ENCODE results near the gene SHC2.

The SHC2 gene

DNA sequence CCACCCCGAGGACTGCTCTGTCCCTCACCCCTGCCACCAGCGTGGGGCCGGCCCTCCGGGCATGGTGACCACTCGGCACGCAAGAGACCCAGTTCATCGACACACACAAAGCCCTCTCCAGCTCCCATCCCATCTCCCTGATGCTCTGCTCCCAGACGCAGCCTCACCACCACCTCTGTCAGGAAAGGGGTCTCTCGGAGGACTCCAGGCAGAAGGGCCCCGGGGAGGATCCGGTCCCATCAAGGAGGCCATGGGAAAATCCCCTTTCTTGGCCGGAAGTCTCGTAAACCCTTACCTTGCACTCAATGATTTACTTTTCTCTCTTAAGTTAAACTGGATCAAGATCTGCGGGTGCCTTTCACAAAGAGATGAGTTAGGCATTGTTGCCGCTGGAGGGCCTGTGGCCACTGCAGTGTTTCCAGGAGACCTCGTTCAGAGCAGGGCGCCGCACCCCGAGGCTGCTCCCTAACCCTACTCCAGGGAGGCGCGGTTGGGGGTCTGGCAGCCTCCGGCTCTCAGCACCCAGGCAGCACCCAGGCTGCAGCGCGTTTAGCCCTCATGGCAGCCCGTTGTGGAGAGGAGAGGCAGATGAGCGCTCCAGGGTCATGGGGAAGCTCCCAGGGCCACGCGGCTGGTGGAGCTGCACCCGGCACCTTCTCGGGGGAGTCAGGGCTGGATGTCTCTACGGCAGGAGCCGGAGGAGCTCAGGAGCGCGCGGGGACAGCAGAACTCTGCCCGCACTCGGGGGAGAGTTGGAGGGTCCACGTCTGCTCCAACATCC is 82.8 kb downstream of the SHC2 start:
- TF ChIP-seq, protein P1, sequence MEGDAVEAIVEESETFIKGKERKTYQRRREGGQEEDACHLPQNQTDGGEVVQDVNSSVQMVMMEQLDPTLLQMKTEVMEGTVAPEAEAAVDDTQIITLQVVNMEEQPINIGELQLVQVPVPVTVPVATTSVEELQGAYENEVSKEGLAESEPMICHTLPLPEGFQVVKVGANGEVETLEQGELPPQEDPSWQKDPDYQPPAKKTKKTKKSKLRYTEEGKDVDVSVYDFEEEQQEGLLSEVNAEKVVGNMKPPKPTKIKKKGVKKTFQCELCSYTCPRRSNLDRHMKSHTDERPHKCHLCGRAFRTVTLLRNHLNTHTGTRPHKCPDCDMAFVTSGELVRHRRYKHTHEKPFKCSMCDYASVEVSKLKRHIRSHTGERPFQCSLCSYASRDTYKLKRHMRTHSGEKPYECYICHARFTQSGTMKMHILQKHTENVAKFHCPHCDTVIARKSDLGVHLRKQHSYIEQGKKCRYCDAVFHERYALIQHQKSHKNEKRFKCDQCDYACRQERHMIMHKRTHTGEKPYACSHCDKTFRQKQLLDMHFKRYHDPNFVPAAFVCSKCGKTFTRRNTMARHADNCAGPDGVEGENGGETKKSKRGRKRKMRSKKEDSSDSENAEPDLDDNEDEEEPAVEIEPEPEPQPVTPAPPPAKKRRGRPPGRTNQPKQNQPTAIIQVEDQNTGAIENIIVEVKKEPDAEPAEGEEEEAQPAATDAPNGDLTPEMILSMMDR (IDR thresholded peaks at IDR 0.05; ENCODE audit: extremely low read depth, insufficient read depth, missing control alignments), result no peak
- in situ Hi-C loops (cut with MboI; ENCODE audit: low pct_unique_long_range_greater_than_20kb, low sequenced_read_pairs, unreplicated experiment), result no loop called here
- no peak for DNase-seq (ENCODE audit: low spot score)

DNA sequence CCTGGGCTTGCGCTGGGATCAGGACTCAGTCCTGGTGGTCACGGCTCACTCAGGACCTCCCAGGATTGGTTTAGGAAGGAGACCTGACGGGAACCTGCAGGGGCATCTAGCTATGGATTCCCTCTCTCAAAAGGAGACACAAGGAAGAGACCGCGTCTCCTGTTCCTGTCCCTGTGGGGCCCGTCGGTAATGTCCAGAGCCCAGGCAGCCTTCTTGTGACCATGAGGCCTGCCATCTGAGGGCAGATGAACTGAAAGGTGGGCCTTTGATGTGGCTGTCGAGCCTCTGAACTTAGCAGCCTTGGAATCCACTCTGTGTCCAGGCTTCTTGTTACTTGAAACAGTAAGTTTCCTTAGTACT is 84.7 kb downstream of the SHC2 start:
- no peak for DNase-seq (ENCODE audit: low spot score)
- in situ Hi-C loops (cut with MboI; ENCODE audit: low pct_unique_long_range_greater_than_20kb, low sequenced_read_pairs, unreplicated experiment), result no loop called here
- TF ChIP-seq, protein P1 (IDR thresholded peaks at IDR 0.05; ENCODE audit: extremely low read depth, insufficient read depth, missing control alignments), result no peak

DNA sequence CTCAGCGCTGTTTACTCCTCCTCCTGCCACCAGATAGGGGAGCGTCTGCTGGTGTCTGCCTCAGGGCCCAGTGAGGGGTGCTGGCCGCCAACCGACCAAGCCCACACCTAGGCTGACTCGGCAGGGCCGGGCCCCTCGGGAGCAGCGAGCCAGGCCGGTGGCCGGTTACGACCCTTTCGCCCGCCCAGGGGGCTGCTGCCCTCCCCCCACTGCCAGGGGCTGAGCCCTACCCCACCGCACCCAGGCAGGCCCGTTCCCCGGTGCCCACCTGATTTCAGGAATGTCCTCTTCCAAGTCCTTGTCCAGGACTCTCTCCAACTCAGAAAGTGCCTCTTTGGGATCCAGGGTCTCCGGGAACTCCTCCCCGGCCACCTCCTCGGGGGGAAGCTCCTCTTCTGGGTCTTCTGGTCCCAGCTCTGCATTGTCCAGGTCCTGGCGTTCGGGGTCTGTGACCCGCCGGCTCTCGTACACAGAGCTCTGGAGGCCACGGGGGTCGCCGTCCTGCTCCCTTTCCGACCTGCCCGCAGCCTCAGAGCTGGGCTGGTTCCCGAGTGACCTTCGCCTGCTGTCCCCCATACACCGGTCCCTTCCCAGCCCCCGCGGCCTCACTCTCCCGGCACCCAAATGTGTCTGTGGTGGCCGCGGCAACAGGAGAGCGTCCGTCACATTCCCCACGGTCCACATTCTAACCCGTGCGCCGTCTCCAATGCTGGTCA is 85.3 kb downstream of the SHC2 start:
- no peak for DNase-seq (ENCODE audit: low spot score)
- TF ChIP-seq, protein P1 (IDR thresholded peaks at IDR 0.05; ENCODE audit: extremely low read depth, insufficient read depth, missing control alignments), result no peak
- in situ Hi-C loops (cut with MboI; ENCODE audit: low pct_unique_long_range_greater_than_20kb, low sequenced_read_pairs, unreplicated experiment), result no loop called here

DNA sequence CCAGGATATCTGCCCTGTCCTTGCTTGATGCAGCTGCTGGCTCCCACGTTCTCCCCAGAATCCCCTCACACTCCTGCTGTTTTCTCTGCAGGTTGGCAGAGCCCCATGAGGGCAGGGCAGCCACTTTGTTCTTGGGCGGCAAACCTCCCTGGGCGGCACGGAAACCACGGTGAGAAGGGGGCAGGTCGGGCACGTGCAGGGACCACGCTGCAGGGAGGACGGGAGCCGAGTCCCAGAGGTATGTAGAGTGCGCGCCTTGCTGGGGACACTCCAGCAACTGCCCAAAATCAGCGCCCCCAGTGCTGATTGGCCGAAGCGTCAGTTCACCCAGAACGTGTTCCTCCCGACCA is 86.0 kb downstream of the SHC2 start:
- in situ Hi-C loops (cut with MboI; ENCODE audit: low pct_unique_long_range_greater_than_20kb, low sequenced_read_pairs, unreplicated experiment), result no loop called here
- no peak for DNase-seq (ENCODE audit: low spot score)
- TF ChIP-seq, protein P1 (IDR thresholded peaks at IDR 0.05; ENCODE audit: extremely low read depth, insufficient read depth, missing control alignments), result no peak

DNA sequence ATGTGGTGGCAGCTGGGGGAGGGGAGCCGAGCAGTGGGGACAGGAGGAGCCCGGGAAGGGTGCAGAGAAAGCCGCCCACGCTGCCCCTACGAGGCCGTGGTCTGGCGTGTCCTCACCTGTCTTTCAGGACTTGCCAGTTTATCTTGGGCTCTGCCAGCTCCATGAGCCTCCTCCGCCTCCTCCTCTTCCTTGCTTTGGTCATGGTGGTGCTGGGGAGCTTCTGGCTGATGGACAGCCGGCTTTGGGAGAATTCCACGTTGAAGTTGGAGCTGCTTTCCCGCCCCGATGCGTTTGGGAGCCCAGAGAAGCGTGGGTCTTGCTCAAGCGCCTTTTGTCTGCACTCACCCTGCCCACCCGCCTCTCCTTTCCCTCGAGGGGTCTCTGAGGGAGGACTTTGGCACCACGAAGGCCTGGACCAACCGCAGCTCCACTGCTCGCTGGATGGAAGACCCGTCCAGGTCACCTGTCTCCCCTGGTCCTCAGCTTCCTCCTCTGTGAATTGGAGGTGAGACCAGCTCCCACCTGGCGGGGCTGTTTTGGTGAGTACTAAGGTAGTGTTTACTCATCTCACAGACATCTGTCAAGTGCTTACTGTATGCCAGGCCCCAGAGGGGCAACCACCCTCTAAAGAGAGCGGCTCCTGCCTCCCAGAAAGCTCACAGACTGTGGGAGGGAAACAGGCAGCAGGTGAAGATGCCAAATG is 86.5 kb downstream of the SHC2 start:
- TF ChIP-seq, protein P1 (IDR thresholded peaks at IDR 0.05; ENCODE audit: extremely low read depth, insufficient read depth, missing control alignments), result no peak
- no peak for DNase-seq (ENCODE audit: low spot score)
- in situ Hi-C loops (cut with MboI; ENCODE audit: low pct_unique_long_range_greater_than_20kb, low sequenced_read_pairs, unreplicated experiment), result no loop called here

DNA sequence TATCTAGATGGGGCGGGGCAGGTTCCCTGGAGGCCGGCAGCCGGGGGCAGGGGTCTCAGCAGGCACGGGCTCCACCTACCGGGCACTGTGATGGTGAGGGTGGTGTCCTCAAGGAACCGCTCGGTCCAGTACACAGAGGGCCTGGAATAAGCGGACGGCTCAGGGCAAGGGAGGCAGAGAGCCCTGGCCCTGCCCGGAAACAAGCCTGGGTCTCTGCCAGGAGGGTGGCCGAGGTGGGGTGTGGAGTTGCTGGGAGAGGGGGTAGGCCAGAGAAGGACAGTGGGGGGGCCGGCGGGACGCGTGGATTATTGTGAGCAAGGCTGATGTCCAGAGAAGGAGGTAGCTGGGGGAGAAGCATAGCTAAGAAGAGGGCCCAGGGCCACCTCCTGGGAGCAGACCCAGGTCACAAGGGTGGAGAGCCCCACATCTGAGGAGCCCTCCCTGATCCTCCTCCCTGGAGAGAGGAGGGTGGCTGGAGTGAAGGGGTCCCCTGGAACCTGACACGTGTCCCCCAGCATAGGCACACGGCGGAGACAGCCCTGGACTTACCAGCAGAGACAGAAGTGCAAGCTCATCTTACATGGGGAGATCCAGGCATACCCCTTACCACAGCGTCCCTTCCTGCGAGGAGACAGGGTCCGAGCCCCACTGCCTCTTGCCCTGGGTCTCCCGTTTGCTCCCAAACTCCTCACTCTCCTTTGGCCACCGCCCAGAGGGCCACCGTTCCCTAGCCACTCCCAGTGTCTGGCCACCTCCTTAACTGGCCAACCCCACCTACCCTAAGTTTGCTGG is 87.2 kb downstream of the SHC2 start:
- in situ Hi-C loops (cut with MboI; ENCODE audit: low pct_unique_long_range_greater_than_20kb, low sequenced_read_pairs, unreplicated experiment), result no loop called here
- DNase-seq (ENCODE audit: low spot score), result no peak
- TF ChIP-seq, protein P1 (IDR thresholded peaks at IDR 0.05; ENCODE audit: extremely low read depth, insufficient read depth, missing control alignments), result no peak

Data from GM13977 (cell line).